GM19099 (cell line): Measurements from ENCODE around the gene PPM1N.

ENCODE experiments used
- POLR2A ChIP-seq: IDR thresholded peaks from 3 replicates; pipeline ENCODE4 v1.6.1; 2011; ENCODE audit warnings: low read depth; ENCODE audit not compliant: insufficient read length; ENCODE audit errors: extremely low read depth

Gene PPM1N

GRCh38 chr19:45526143-45526542 is 27.9 kb downstream of the PPM1N start:
- TF ChIP-seq POLR2A = no peak

GRCh38 chr19:45526971-45527370 is 28.7 kb downstream of the PPM1N start:
- TF ChIP-seq POLR2A = no peak

- no peak for TF ChIP-seq POLR2A
Measured at GRCh38 chr19:45527731-45528130, 29.5 kb downstream of the PPM1N start.

GRCh38 chr19:45528149-45528743 is 30.0 kb downstream of the PPM1N start:
- TF ChIP-seq POLR2A = peak; percentile 17

- TF ChIP-seq POLR2A = peak; percentile 30
Measured at GRCh38 chr19:45528744-45529419, 30.6 kb downstream of the PPM1N start.

- peak; percentile 0 for TF ChIP-seq POLR2A
Measured at GRCh38 chr19:45529420-45529785, 31.2 kb downstream of the PPM1N start.

- no peak for TF ChIP-seq POLR2A
Measured at GRCh38 chr19:45531349-45531748, 33.1 kb downstream of the PPM1N start.

- no peak for TF ChIP-seq POLR2A
Measured at GRCh38 chr19:45539459-45539858, 41.2 kb downstream of the PPM1N start.

GRCh38 chr19:45542234-45542668 is 44.0 kb downstream of the PPM1N start:
- TF ChIP-seq POLR2A = no peak

GRCh38 chr19:45547211-45547770 is 49.0 kb downstream of the PPM1N start:
- TF ChIP-seq POLR2A = no peak

GRCh38 chr19:45547965-45548609 is 49.8 kb downstream of the PPM1N start:
- TF ChIP-seq POLR2A = no peak
